ENCODE measurements around the gene MSI2. TPM values are rescaled to one million over a fixed set of nuclear protein-coding genes. Genes with fewer than 3 reads are reported as not detected.

The MSI2 gene
- total and polyA plus RNA-seq, 8 donors = 35.0 to 49.5 (median 47.5) TPM

DNA sequence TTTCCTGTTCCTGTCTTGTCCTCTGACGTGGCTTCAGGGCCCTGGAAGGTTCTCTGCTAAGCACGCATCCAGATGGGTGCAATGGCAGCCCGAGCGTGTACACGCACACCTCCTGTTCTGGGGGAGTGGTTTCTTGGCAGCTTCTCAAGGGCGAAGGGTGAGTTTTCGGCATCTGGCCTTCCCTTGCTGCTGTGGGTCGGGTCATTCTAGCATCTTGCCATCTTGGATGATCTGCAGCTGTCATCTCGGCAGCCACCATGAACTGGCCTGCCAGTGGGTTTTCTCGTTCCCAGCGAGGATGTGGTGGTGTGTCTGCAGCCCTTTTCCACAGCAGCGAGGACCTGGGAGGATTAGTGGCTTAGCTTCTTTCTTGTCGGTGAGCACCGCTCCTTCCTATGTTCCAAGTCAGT is 10.6 kb downstream of the MSI2 start:
- no peak overlapping the region for H3K4me3 ChIP-seq
- H3K9me3 ChIP-seq = no peaks in the 10 kb centered on the region
- H3K27me3 ChIP-seq = no peaks in the 10 kb centered on the region
- TF ChIP-seq, protein P1, sequence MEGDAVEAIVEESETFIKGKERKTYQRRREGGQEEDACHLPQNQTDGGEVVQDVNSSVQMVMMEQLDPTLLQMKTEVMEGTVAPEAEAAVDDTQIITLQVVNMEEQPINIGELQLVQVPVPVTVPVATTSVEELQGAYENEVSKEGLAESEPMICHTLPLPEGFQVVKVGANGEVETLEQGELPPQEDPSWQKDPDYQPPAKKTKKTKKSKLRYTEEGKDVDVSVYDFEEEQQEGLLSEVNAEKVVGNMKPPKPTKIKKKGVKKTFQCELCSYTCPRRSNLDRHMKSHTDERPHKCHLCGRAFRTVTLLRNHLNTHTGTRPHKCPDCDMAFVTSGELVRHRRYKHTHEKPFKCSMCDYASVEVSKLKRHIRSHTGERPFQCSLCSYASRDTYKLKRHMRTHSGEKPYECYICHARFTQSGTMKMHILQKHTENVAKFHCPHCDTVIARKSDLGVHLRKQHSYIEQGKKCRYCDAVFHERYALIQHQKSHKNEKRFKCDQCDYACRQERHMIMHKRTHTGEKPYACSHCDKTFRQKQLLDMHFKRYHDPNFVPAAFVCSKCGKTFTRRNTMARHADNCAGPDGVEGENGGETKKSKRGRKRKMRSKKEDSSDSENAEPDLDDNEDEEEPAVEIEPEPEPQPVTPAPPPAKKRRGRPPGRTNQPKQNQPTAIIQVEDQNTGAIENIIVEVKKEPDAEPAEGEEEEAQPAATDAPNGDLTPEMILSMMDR (IDR thresholded peaks at IDR 0.05) = no peak
- no peaks in the 10 kb centered on the region for H3K4me1 ChIP-seq
- H3K27ac ChIP-seq = no peak overlapping the region
- DNase-seq (no peak), ATAC-seq (no peak)
- peaks cover 0 to 43% of the 10 kb centered on the region in 2 donors for H3K36me3 ChIP-seq
- intact Hi-C loops (cut with DNase I) = no loop called here

DNA sequence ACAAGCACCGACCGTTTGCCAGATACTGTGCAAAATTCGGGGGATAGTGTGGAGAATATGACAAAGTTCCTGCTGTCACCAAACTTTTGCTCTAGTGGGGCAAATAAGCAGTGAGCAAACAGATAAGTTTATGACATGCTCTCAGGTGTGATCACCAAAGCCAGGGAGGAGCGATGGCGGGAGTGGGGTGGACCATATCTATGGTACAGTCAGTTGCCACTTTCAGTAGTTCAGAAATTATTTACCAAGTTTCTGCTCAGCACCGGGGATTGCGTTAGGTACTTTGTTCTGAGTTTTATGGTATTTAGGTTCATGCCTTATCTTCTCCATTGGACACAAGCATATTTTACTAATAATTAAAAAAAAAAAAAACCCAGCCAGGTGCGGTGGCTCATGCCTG is 11.9 kb downstream of the MSI2 start:
- Histone ChIP-seq H3K27ac (no peak overlapping the region), H3K9me3 (no peaks in the 10 kb centered on the region), H3K4me1 (no peaks in the 10 kb centered on the region), H3K36me3 (peaks cover 0 to 34% of the 10 kb centered on the region in 2 donors), H3K4me3 (no peak overlapping the region), H3K27me3 (no peaks in the 10 kb centered on the region)
- TF ChIP-seq, protein P1 (IDR thresholded peaks at IDR 0.05) = no peak
- ATAC-seq = no peak
- DNase-seq = no peak
- intact Hi-C loops (cut with DNase I) = no loop called here

DNA sequence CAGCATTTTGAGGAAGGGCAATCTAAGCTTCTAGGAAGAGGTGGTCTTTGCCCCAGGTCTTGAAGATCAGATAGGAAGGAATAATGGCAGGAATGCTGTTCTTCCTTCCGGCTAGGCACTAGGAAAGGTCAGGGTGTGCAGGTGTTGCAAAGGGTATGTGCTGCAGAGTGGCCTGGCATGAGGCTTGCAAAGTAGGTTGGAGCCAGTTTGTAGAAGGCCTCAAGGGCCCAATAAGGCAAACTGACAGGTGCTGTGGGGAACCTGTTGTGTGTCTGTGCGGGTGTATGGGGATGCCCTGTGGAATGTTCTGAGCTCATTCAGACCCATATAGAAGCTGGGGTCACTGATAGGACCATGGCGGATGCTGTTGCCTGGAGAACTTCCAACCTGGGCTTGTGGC is 12.7 kb downstream of the MSI2 start:
- H3K27ac ChIP-seq = no peak overlapping the region
- TF ChIP-seq, protein P1 (IDR thresholded peaks at IDR 0.05) = no peak
- H3K27me3 ChIP-seq = no peaks in the 10 kb centered on the region
- H3K4me1 ChIP-seq = no peaks in the 10 kb centered on the region
- no peak for ATAC-seq
- no peaks in the 10 kb centered on the region for H3K9me3 ChIP-seq
- no peak for DNase-seq
- H3K36me3 ChIP-seq = peaks cover 0 to 30% of the 10 kb centered on the region in 2 donors
- intact Hi-C loops (cut with DNase I) = no loop called here
- no peak overlapping the region for H3K4me3 ChIP-seq

DNA sequence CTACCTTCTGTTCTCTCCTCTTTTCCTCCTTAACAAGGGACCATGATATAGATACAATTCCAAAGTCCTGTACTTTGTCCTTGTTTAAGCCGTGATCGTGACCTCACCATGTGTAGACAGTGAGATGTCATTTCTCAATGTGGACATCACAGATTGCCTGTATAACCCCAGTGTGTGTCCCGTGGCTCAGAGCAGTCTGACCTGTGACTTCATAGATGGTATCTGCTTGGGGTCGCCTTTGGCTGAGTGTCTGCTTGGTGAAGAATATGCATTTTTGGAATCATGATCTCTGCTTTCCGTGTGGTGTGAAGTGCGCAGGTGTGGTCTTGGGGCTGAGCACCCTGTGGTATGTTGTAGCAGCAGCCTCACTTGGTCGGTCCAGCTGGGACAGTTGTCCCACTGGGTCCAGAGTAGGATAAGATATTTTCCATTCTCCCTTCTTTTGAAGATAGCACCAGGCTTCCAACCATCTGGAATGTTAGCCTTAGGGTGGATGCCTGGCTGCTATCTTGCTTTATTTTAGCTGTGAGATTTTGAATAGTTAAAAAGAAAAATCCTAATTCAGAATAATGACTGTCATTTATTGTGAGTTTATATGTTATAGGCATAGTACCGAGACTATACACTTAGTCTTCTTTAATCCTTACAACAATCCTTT is 13.4 kb downstream of the MSI2 start:
- intact Hi-C loops (cut with DNase I) = no loop called here

DNA sequence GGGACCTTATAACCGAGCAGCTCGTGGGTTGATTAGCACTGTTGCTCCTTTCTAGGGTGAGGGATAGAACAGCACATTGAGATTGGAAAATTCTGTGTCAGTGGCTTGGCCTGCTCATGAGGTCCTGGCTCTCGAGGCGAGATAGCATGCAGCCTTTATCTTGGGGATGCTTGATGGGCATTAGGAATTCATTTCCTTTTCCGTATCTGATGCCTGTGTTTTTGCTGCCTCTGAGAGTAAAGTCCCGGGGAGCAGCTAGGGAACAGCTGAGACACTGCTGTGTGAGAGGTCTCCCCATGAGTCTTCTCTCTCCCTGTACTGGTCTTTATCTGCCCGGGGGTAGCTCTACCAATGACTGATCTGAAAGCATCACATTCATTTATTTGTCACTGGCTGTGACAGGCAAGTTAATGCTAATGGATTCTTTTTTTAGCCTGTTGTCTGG is 14.5 kb downstream of the MSI2 start:
- Histone ChIP-seq H3K27ac (no peak overlapping the region), H3K4me1 (no peaks in the 10 kb centered on the region), H3K36me3 (peaks cover 0 to 27% of the 10 kb centered on the region in 2 donors), H3K4me3 (no peak overlapping the region), H3K27me3 (no peaks in the 10 kb centered on the region), H3K9me3 (no peaks in the 10 kb centered on the region)
- DNase-seq (no peak), ATAC-seq (no peak)
- intact Hi-C loops (cut with DNase I) = no loop called here
- TF ChIP-seq, protein P1 (IDR thresholded peaks at IDR 0.05) = no peak

More for the DNA sequence above, 13.4 kb downstream of the MSI2 start:
- no peak for DNase-seq
- Histone ChIP-seq H3K36me3 (peaks cover 0 to 28% of the 10 kb centered on the region in 2 donors), H3K4me1 (no peaks in the 10 kb centered on the region), H3K27me3 (no peaks in the 10 kb centered on the region), H3K4me3 (no peak overlapping the region), H3K9me3 (no peaks in the 10 kb centered on the region), H3K27ac (no peak overlapping the region)
- no peak for ATAC-seq
- TF ChIP-seq, protein P1 (IDR thresholded peaks at IDR 0.05) = no peak

Data from left lung (tissue), 10 donors.